Caco-2 (cell line): ENCODE measurements around the gene PDGFD. TPM values are rescaled to one million over a fixed set of nuclear protein-coding genes. Genes with fewer than 3 reads are reported as not detected.
A peak's percentile ranks its signal among the peaks of the same experiment; 100 is the strongest.

Experiments
- BruUV-seq: library from RNA; stranded (reverse); fragments of 400-500 nt; replicated peaks from 2 replicates; lab custom pipeline; 2021; lab: Mats Ljungman, UMichigan
- CTCF ChIA-PET: fragments of 300-600 bp; sonication (Branson Sonifier 250); formaldehyde crosslinking; loops from one replicate; lab custom pipeline; 2022; ENCODE audit warnings: antibody characterized with exemption; lab: Charles Lee
- POLR2A ChIA-PET: fragments of 300-600 bp; sonication (Branson Sonifier 250); formaldehyde crosslinking; loops from one replicate; lab custom pipeline; 2022; ENCODE audit warnings: antibody characterized with exemption; lab: Charles Lee
- DNase-seq, 2 experiments: peaks; one replicate each; pipeline versions ENCODE4 v3.0.0 to v3.0.0-alpha.2; 2020 to 2022
- H3K27me3 ChIP-seq: replicated peaks from 2 replicates; pipeline ENCODE4 v1.6.0; 2011; ENCODE audit warnings: low read length; ENCODE audit not compliant: control insufficient read depth, insufficient read depth
- H3K36me3 ChIP-seq: 2 replicates; pipeline ENCODE4 v1.5.1; 2011; ENCODE audit warnings: low read length; ENCODE audit not compliant: control insufficient read depth, insufficient read depth
- H3K4me1 ChIP-seq: fragments of 250-450 bp; sonication (Bioruptor Pico); 2 replicates; pipeline ENCODE4 v1.5.1; 2020; ENCODE audit warnings: mild to moderate bottlenecking
- H3K4me3 ChIP-seq: 2 replicates; pipeline ENCODE4 v1.5.1; 2011; ENCODE audit warnings: low read depth, mild to moderate bottlenecking, control low read depth, low read length
- H3K9me3 ChIP-seq: fragments of 250-450 bp; sonication (Bioruptor Pico); 2 replicates; pipeline ENCODE4 v1.5.1; 2020; ENCODE audit warnings: mild to moderate bottlenecking, moderate library complexity
- H3K27ac Mint-ChIP-seq: one replicate; pipeline ENCODE4 v1.8.0; 2022; ENCODE audit warnings: mixed read lengths; ENCODE audit not compliant: unreplicated experiment
- H3K27me3 Mint-ChIP-seq: one replicate; pipeline ENCODE4 v1.8.0; 2022; ENCODE audit warnings: mixed read lengths; ENCODE audit not compliant: insufficient read depth, unreplicated experiment
- H3K36me3 Mint-ChIP-seq: one replicate; pipeline ENCODE4 v1.8.0; 2022; ENCODE audit warnings: mild to moderate bottlenecking, mixed read lengths; ENCODE audit not compliant: insufficient read depth, unreplicated experiment
- H3K4me1 Mint-ChIP-seq: one replicate; pipeline ENCODE4 v1.8.0; 2022; ENCODE audit warnings: low read depth, mixed read lengths; ENCODE audit not compliant: unreplicated experiment
- H3K4me3 Mint-ChIP-seq: one replicate; pipeline ENCODE4 v1.8.0; 2022; ENCODE audit warnings: mild to moderate bottlenecking, moderate library complexity, mixed read lengths; ENCODE audit not compliant: unreplicated experiment
- H3K9me3 Mint-ChIP-seq: one replicate; pipeline ENCODE4 v1.8.0; 2022; ENCODE audit warnings: mixed read lengths; ENCODE audit not compliant: unreplicated experiment
- CTCF ChIP-seq, 2 experiments: fragments of 200-600 bp in 1 of 2; IDR thresholded peaks; 1 replicate in 1 of 2; 2 replicates in 1 of 2; pipeline versions ENCODE4 v1.5.1 to v1.8.0; 2011 to 2022; ENCODE audit warnings: antibody characterized with exemption in 1 of 2, control low read depth in 1 of 2, inconsistent platforms in 1 of 2, low read depth in 1 of 2, low read length in 1 of 2, mild to moderate bottlenecking in 1 of 2, moderate library complexity in 1 of 2; ENCODE audit not compliant: insufficient read depth in 1 of 2, severe bottlenecking in 1 of 2, unreplicated experiment in 1 of 2
- intact Hi-C: fragments of 100-400 bp; cut with micrococcal nuclease; formaldehyde crosslinking; loops from one replicate; pipeline ENCODE4 v1.10.0; 2022; ENCODE audit not compliant: unreplicated experiment
- total RNA-seq: library from RNA; stranded (reverse); gene quantifications from 2 replicates; pipeline ENCODE4 v1.2.3, GENCODE V29; 2022

Gene PDGFD
- total RNA-seq, 1 experiment from 2014 or later = not detected

GRCh38 chr11:103968685-103969084, 195.3 kb downstream of the PDGFD start:
- no TSS peak for BruUV-seq
- Histone ChIP-seq H3K4me3 (no peak overlapping the region), H3K4me1 (no peaks in the 10 kb centered on the region), H3K27me3 (no peaks in the 10 kb centered on the region), H3K36me3 (no peaks in the 10 kb centered on the region), H3K9me3 (no peaks in the 10 kb centered on the region)
- no peaks in the 10 kb centered on the region for H3K4me1 Mint-ChIP-seq
- TF ChIP-seq CTCF (IDR thresholded peaks at IDR 0.05; ENCODE audit: insufficient read depth in 1 of 2, low read depth in 1 of 2, low read length in 1 of 2, severe bottlenecking in 1 of 2, unreplicated experiment in 1 of 2) = no peak
- no peak for DNase-seq
- ChIA-PET CTCF (no interaction called here), POLR2A (no interaction called here)
- H3K4me3 Mint-ChIP-seq = no peak overlapping the region
- H3K27ac Mint-ChIP-seq = no peak overlapping the region
- no peaks in the 10 kb centered on the region for H3K36me3 Mint-ChIP-seq
- intact Hi-C loops = no loop called here
- H3K9me3 Mint-ChIP-seq = no peaks in the 10 kb centered on the region
- peaks cover 10% of the 10 kb centered on the region for H3K27me3 Mint-ChIP-seq

- Mint-ChIP-seq H3K27me3 (peaks cover 8% of the 10 kb centered on the region), H3K36me3 (no peaks in the 10 kb centered on the region), H3K4me3 (no peak overlapping the region), H3K9me3 (no peaks in the 10 kb centered on the region), H3K27ac (no peak overlapping the region), H3K4me1 (no peaks in the 10 kb centered on the region)
- no peaks in the 10 kb centered on the region for H3K9me3 ChIP-seq
- H3K4me3 ChIP-seq = no peak overlapping the region
- ChIA-PET POLR2A (no interaction called here), CTCF (no interaction called here)
- BruUV-seq = no TSS peak
- intact Hi-C loops = no loop called here
- no peaks in the 10 kb centered on the region for H3K4me1 ChIP-seq
- DNase-seq = no peak
- H3K27me3 ChIP-seq = no peaks in the 10 kb centered on the region
- no peaks in the 10 kb centered on the region for H3K36me3 ChIP-seq
- no peak for TF ChIP-seq CTCF (IDR thresholded peaks at IDR 0.05; ENCODE audit: insufficient read depth in 1 of 2, low read depth in 1 of 2, low read length in 1 of 2, severe bottlenecking in 1 of 2, unreplicated experiment in 1 of 2)
Measured at GRCh38 chr11:103967985-103968384, 196.0 kb downstream of the PDGFD start.

GRCh38 chr11:103964390-103964789, 199.6 kb downstream of the PDGFD start:
- no peaks in the 10 kb centered on the region for H3K27me3 ChIP-seq
- ChIA-PET POLR2A (no interaction called here), CTCF (no interaction called here)
- H3K4me3 ChIP-seq = no peak overlapping the region
- H3K27ac Mint-ChIP-seq = no peak overlapping the region
- intact Hi-C loops = no loop called here
- no peaks in the 10 kb centered on the region for H3K9me3 ChIP-seq
- no peaks in the 10 kb centered on the region for H3K36me3 ChIP-seq
- no peaks in the 10 kb centered on the region for H3K4me1 ChIP-seq
- peaks cover 8% of the 10 kb centered on the region for H3K27me3 Mint-ChIP-seq
- no TSS peak for BruUV-seq
- DNase-seq = no peak
- H3K4me3 Mint-ChIP-seq = no peak overlapping the region
- no peaks in the 10 kb centered on the region for H3K36me3 Mint-ChIP-seq
- H3K9me3 Mint-ChIP-seq = no peaks in the 10 kb centered on the region
- no peaks in the 10 kb centered on the region for H3K4me1 Mint-ChIP-seq
- peak in 1 of 2 experiments; percentile 13 for TF ChIP-seq CTCF (IDR thresholded peaks at IDR 0.05; ENCODE audit: insufficient read depth in 1 of 2, low read depth in 1 of 2, low read length in 1 of 2, severe bottlenecking in 1 of 2, unreplicated experiment in 1 of 2)
